SK-N-SH (cell line): ENCODE measurements around the gene RGL1. TPM values are rescaled to one million over a fixed set of nuclear protein-coding genes. Genes with fewer than 3 reads are reported as not detected.

Experiments
- CTCF ChIA-PET: fragments of 300-600, 350-600 bp; formaldehyde crosslinking; extraction: SDS; loops from one replicate; lab custom pipeline; 2021; lab: Yijun Ruan, JAX
- POLR2A ChIA-PET: fragments of 350-600 bp; sonication (Branson Sonifier 250); formaldehyde crosslinking; extraction: SDS; loops from one replicate; lab custom pipeline; 2020; ENCODE audit warnings: antibody characterized with exemption, inconsistent platforms; lab: Yijun Ruan, JAX
- DNase-seq: peaks from one replicate; pipeline ENCODE4 v3.0.0; 2012
- H2AFZ ChIP-seq: fragments of 200-600 bp; sonication (generic); 2 replicates; pipeline ENCODE4 v1.8.1; 2016; ENCODE audit warnings: antibody characterized with exemption, mild to moderate bottlenecking, low read depth
- H3F3A ChIP-seq: fragments of 200-600 bp; sonication (generic); replicated peaks from 2 replicates; pipeline ENCODE3; 2016; ENCODE audit warnings: antibody characterized with exemption, mild to moderate bottlenecking; ENCODE audit not compliant: insufficient read depth
- H3K27ac ChIP-seq, 2 experiments: fragments of 200-500 bp in 1 of 2; fragments of 200-600 bp in 1 of 2; sonication (Bioruptor generic) in 1 of 2; sonication (generic), shearing (Covaris generic) in 1 of 2; 2 replicates each; pipeline versions ENCODE4 v1.5.1 to v1.6.1; 2014 to 2016; ENCODE audit warnings: low read depth in 2 of 2, inconsistent platforms in 1 of 2, low read length in 1 of 2, mild to moderate bottlenecking in 1 of 2, mixed read lengths in 1 of 2
- H3K27me3 ChIP-seq: fragments of 200-600 bp; sonication (generic), shearing (Covaris generic); 2 replicates; pipeline ENCODE4 v1.6.1; 2016; ENCODE audit warnings: mixed run types; ENCODE audit not compliant: insufficient read depth
- H3K36me3 ChIP-seq, 2 experiments: fragments of 200-500 bp in 1 of 2; fragments of 200-600 bp in 1 of 2; sonication (Bioruptor generic) in 1 of 2; sonication (generic) in 1 of 2; replicated peaks in 1 of 2; 2 replicates each; pipeline versions ENCODE3 to v1.5.1; 2014 to 2016; ENCODE audit warnings: low read length in 1 of 2, mild to moderate bottlenecking in 1 of 2; ENCODE audit not compliant: insufficient read depth in 2 of 2, control insufficient read depth in 1 of 2
- H3K4me1 ChIP-seq, 2 experiments: fragments of 200-500 bp in 1 of 2; fragments of 200-600 bp in 1 of 2; sonication (Bioruptor generic) in 1 of 2; sonication (generic), shearing (Covaris generic) in 1 of 2; 2 replicates each; pipeline versions ENCODE4 v1.5.1 to v1.6.1; 2014 to 2016; ENCODE audit warnings: low read depth in 1 of 2, low read length in 1 of 2, mixed run types in 1 of 2; ENCODE audit not compliant: insufficient read depth in 2 of 2, control insufficient read depth in 1 of 2
- H3K4me2 ChIP-seq: fragments of 200-600 bp; sonication (generic), shearing (Covaris generic); 2 replicates; pipeline ENCODE4 v1.6.1; 2017; ENCODE audit warnings: mixed run types
- H3K4me3 ChIP-seq, 2 experiments: fragments of 200-500 bp in 1 of 2; fragments of 200-600 bp in 1 of 2; sonication (Bioruptor generic) in 1 of 2; sonication (generic), shearing (Covaris generic) in 1 of 2; 2 replicates each; pipeline versions ENCODE4 v1.5.1 to v1.8.1; 2014 to 2016; ENCODE audit warnings: low read depth in 2 of 2, inconsistent platforms in 1 of 2, low read length in 1 of 2, mild to moderate bottlenecking in 1 of 2, mixed read lengths in 1 of 2, moderate library complexity in 1 of 2
- H3K79me2 ChIP-seq: fragments of 200-600 bp; sonication (generic); 2 replicates; pipeline ENCODE4 v1.8.1; 2017; ENCODE audit warnings: mild to moderate bottlenecking; ENCODE audit not compliant: insufficient read depth
- H3K9ac ChIP-seq: fragments of 200-600 bp; sonication (generic); 2 replicates; pipeline ENCODE4 v1.6.1; 2017; ENCODE audit warnings: mixed run types
- H3K9me2 ChIP-seq: fragments of 200-600 bp; sonication (generic); 2 replicates; pipeline ENCODE4 v1.6.1; 2017; ENCODE audit warnings: mixed run types
- H3K9me3 ChIP-seq: fragments of 200-600 bp; sonication (generic); 2 replicates; pipeline ENCODE4 v1.6.1; 2017; ENCODE audit warnings: mixed run types, mild to moderate bottlenecking, moderate library complexity
- H4K20me1 ChIP-seq: fragments of 200-600 bp; sonication (generic); 2 replicates; pipeline ENCODE4 v1.6.1; 2017; ENCODE audit warnings: mild to moderate bottlenecking, mixed run types; ENCODE audit not compliant: insufficient read depth
- CHD2 ChIP-seq: fragments of 150-350 bp; IDR thresholded peaks from 2 replicates; pipeline ENCODE4 v1.6.1; 2018; ENCODE audit warnings: low read length; ENCODE audit not compliant: partially characterized antibody
- ELF1 ChIP-seq: IDR thresholded peaks from 2 replicates; pipeline ENCODE4 v1.4.0; 2012
- FOXJ3 ChIP-seq: sonication (generic); formaldehyde crosslinking; IDR thresholded peaks from 2 replicates; pipeline ENCODE4 v1.5.1; 2020; ENCODE audit warnings: mild to moderate bottlenecking, missing genetic modification reagents
- FOXM1 ChIP-seq: IDR thresholded peaks from 2 replicates; pipeline ENCODE4 v1.4.0; 2012; ENCODE audit warnings: low read depth, mild to moderate bottlenecking
- GABPA ChIP-seq: IDR thresholded peaks from 2 replicates; pipeline ENCODE4 v1.4.0; 2012; ENCODE audit warnings: low read depth, mild to moderate bottlenecking
- GATA2 ChIP-seq: sonication (generic); formaldehyde crosslinking; IDR thresholded peaks from 2 replicates; pipeline ENCODE4 v1.5.0; 2020; ENCODE audit warnings: mild to moderate bottlenecking, missing genetic modification reagents
- NFIC ChIP-seq: IDR thresholded peaks from 2 replicates; pipeline ENCODE4 v1.4.0; 2012; ENCODE audit warnings: borderline replicate concordance
- POLR2AphosphoS5 ChIP-seq: IDR thresholded peaks from 2 replicates; pipeline ENCODE4 v1.6.1; 2012; ENCODE audit warnings: low read depth, low read length
- RAD21 ChIP-seq: IDR thresholded peaks from 2 replicates; pipeline ENCODE4 v1.6.1; 2012; ENCODE audit warnings: mild to moderate bottlenecking, low read length
- SIN3A ChIP-seq: IDR thresholded peaks from 2 replicates; pipeline ENCODE4 v1.6.1; 2012; ENCODE audit warnings: low read depth, mild to moderate bottlenecking, low read length, moderate library complexity, borderline replicate concordance
- SMC3 ChIP-seq: IDR thresholded peaks from 2 replicates; pipeline ENCODE4 v1.6.1; 2012; ENCODE audit warnings: low read depth, low read length, improper control_type of control experiment
- TEAD4 ChIP-seq: IDR thresholded peaks from 2 replicates; pipeline ENCODE4 v1.4.0; 2012; ENCODE audit warnings: mild to moderate bottlenecking, borderline replicate concordance; ENCODE audit not compliant: insufficient read depth
- YY1 ChIP-seq: IDR thresholded peaks from 2 replicates; pipeline ENCODE4 v1.4.0; 2012; ENCODE audit warnings: low read depth, mild to moderate bottlenecking
- WGBS: methylation state at CpG from one replicate; pipeline ENCODE4 v1.1.6; 2017; ENCODE audit warnings: low lambda C conversion rate; 5-methylcytosine and 5-hydroxymethylcytosine counted together
- polyA plus RNA-seq, 3 experiments: library from polyadenylated mRNA; depleted of rRNA; stranded (reverse); fragments of >200 nt; gene quantifications; 2 replicates each; pipeline ENCODE4 v1.2.3, GENCODE V29; 2012
- TF ChIP-seq, protein P1 (sequence below): IDR thresholded peaks from 2 replicates; pipeline ENCODE4 v1.4.0; 2012; ENCODE audit warnings: low read depth, borderline replicate concordance
- TF ChIP-seq, protein P2 (sequence below): fragments of 150-350 bp; IDR thresholded peaks from 2 replicates; pipeline ENCODE4 v1.6.1; 2017; ENCODE audit warnings: antibody characterized with exemption, low read length, low read depth, borderline replicate concordance
- TF ChIP-seq, protein P3 (sequence below): IDR thresholded peaks from 2 replicates; pipeline ENCODE4 v1.4.0; 2012; ENCODE audit warnings: low read depth, borderline replicate concordance
- TF ChIP-seq, protein P4 (sequence below): IDR thresholded peaks from 2 replicates; pipeline ENCODE4; 2012
- TF ChIP-seq, protein P5 (sequence below): IDR thresholded peaks from 2 replicates; pipeline ENCODE4 v1.6.1; 2012; ENCODE audit warnings: mild to moderate bottlenecking, low read depth, low read length, moderate library complexity
- TF ChIP-seq, protein P6 (sequence below): IDR thresholded peaks from 2 replicates; pipeline ENCODE4 v1.4.0; 2012; ENCODE audit warnings: low read depth

The RGL1 gene
- polyA plus RNA-seq, 1 of the 3 experiments (the other 2 are of a cell fraction): 8.3 TPM

DNA sequence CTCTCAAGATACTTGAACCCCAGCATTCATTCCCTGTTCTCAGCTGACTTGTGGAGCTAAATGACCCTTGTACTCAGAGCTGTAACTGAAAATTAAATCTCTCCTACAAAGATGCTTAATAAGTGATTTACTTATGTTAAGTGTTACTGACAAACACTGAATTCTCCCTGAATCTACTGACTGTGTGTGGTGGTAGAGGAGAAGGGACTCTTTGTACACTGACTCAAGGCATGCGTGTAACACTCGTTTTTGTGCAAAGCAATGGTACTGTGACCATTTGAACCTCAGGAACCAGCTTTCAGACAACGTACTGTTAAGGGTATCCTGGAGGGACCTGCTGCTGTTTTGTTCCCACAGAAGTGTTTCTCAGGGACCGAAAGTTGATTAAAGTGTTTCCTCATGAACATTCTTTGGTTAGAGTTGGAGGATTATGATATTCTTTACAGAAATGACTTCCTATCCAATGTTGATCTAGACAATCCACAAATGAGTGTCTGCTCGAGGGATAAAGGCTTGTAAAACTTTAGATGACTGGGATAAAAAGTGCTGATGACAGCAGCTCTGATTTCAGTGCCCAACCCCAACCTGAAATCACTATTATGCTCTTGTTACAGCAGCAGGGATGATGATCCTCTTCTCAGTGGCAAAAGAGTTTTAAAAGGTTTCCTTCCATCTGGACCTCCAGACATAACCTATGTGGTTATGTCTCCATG is 12.8 kb downstream of the RGL1 start:
- no peak overlapping the region for H3K9ac ChIP-seq
- H3K36me3 ChIP-seq: no peaks in the 10 kb centered on the region
- H4K20me1 ChIP-seq: no peaks in the 10 kb centered on the region
- no peaks in the 10 kb centered on the region for H3K9me3 ChIP-seq
- DNase-seq: no peak
- H3K4me1 ChIP-seq: peaks cover 27 to 28% of the 10 kb centered on the region in 2 experiments
- H3K79me2 ChIP-seq: no peaks in the 10 kb centered on the region
- H3K27me3 ChIP-seq: no peaks in the 10 kb centered on the region
- no peak overlapping the region for H3K27ac ChIP-seq
- H3K4me3 ChIP-seq: no peak overlapping the region
- no peak overlapping the region for H3K4me2 ChIP-seq
- peaks cover 17% of the 10 kb centered on the region for H3F3A ChIP-seq
- H2AFZ ChIP-seq: no peak overlapping the region
- 88% methylated on average over 5 of the region's 5 CpGs for WGBS
- TF ChIP-seq, protein P1, sequence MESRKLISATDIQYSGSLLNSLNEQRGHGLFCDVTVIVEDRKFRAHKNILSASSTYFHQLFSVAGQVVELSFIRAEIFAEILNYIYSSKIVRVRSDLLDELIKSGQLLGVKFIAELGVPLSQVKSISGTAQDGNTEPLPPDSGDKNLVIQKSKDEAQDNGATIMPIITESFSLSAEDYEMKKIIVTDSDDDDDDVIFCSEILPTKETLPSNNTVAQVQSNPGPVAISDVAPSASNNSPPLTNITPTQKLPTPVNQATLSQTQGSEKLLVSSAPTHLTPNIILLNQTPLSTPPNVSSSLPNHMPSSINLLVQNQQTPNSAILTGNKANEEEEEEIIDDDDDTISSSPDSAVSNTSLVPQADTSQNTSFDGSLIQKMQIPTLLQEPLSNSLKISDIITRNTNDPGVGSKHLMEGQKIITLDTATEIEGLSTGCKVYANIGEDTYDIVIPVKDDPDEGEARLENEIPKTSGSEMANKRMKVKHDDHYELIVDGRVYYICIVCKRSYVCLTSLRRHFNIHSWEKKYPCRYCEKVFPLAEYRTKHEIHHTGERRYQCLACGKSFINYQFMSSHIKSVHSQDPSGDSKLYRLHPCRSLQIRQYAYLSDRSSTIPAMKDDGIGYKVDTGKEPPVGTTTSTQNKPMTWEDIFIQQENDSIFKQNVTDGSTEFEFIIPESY: no peak
- TF ChIP-seq FOXJ3 (CRISPR knock-in tag) (no peak), YY1 (no peak), RAD21 (no peak), CHD2 (no peak), FOXM1 (no peak), NFIC (no peak), TEAD4 (no peak), POLR2AphosphoS5 (no peak), ELF1 (no peak), SIN3A (no peak), GABPA (no peak), SMC3 (no peak), GATA2 (no peak)
- TF ChIP-seq, protein P2, sequence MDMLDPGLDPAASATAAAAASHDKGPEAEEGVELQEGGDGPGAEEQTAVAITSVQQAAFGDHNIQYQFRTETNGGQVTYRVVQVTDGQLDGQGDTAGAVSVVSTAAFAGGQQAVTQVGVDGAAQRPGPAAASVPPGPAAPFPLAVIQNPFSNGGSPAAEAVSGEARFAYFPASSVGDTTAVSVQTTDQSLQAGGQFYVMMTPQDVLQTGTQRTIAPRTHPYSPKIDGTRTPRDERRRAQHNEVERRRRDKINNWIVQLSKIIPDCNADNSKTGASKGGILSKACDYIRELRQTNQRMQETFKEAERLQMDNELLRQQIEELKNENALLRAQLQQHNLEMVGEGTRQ: no peak
- TF ChIP-seq, protein P3, sequence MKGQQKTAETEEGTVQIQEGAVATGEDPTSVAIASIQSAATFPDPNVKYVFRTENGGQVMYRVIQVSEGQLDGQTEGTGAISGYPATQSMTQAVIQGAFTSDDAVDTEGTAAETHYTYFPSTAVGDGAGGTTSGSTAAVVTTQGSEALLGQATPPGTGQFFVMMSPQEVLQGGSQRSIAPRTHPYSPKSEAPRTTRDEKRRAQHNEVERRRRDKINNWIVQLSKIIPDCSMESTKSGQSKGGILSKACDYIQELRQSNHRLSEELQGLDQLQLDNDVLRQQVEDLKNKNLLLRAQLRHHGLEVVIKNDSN: no peak
- TF ChIP-seq, protein P4, sequence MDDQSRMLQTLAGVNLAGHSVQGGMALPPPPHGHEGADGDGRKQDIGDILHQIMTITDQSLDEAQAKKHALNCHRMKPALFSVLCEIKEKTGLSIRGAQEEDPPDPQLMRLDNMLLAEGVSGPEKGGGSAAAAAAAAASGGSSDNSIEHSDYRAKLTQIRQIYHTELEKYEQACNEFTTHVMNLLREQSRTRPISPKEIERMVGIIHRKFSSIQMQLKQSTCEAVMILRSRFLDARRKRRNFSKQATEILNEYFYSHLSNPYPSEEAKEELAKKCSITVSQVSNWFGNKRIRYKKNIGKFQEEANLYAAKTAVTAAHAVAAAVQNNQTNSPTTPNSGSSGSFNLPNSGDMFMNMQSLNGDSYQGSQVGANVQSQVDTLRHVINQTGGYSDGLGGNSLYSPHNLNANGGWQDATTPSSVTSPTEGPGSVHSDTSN: no peak
- TF ChIP-seq, protein P5, sequence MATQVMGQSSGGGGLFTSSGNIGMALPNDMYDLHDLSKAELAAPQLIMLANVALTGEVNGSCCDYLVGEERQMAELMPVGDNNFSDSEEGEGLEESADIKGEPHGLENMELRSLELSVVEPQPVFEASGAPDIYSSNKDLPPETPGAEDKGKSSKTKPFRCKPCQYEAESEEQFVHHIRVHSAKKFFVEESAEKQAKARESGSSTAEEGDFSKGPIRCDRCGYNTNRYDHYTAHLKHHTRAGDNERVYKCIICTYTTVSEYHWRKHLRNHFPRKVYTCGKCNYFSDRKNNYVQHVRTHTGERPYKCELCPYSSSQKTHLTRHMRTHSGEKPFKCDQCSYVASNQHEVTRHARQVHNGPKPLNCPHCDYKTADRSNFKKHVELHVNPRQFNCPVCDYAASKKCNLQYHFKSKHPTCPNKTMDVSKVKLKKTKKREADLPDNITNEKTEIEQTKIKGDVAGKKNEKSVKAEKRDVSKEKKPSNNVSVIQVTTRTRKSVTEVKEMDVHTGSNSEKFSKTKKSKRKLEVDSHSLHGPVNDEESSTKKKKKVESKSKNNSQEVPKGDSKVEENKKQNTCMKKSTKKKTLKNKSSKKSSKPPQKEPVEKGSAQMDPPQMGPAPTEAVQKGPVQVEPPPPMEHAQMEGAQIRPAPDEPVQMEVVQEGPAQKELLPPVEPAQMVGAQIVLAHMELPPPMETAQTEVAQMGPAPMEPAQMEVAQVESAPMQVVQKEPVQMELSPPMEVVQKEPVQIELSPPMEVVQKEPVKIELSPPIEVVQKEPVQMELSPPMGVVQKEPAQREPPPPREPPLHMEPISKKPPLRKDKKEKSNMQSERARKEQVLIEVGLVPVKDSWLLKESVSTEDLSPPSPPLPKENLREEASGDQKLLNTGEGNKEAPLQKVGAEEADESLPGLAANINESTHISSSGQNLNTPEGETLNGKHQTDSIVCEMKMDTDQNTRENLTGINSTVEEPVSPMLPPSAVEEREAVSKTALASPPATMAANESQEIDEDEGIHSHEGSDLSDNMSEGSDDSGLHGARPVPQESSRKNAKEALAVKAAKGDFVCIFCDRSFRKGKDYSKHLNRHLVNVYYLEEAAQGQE: no peak
- TF ChIP-seq, protein P6, sequence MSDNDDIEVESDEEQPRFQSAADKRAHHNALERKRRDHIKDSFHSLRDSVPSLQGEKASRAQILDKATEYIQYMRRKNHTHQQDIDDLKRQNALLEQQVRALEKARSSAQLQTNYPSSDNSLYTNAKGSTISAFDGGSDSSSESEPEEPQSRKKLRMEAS: no peak
- ChIA-PET CTCF (interaction anchor here (1.4 to 1.7 kb wide), 3 partner anchors 10 to 18 kb away, joined by 3 to 5 read pairs (median 3); partner anchors contain the start of gene RGL1), POLR2A (interaction anchor here (1.4 kb wide), 1 partner anchor 11 kb away, joined by 4 read pairs; no protein-coding TSS in a partner anchor)
- no peaks in the 10 kb centered on the region for H3K9me2 ChIP-seq
